ENCODE measurements around the gene SAFB. TPM values are rescaled to one million over a fixed set of nuclear protein-coding genes. Genes with fewer than 3 reads are reported as not detected.
A peak's percentile ranks its signal among the peaks of the same experiment; 100 is the strongest.

Gene SAFB
- 63.3 TPM for total RNA-seq
- 69.3 TPM for polyA plus RNA-seq

GRCh38 chr19:5622465-5623396 is at the start of gene SAFB, which contains the start of gene SAFB2:
Gene SAFB (plus strand): TSS chr19:5623083. CDS start chr19:5623206, 123 bp downstream.
Gene SAFB2 (minus strand): TSS chr19:5622776. CDS start chr19:5622715, 61 bp downstream.
- Histone ChIP-seq H3K4me1 (ENCODE audit: insufficient read depth) (no peaks in the 10 kb centered on the region), H3K4me3 (ENCODE audit: low read depth, low read length) (peak within 1 kb of the TSS; percentile 98), H3K27ac (ENCODE audit: low read depth) (peak within 1 kb of the TSS; percentile 94), H3K36me3 (ENCODE audit: insufficient read depth) (no peaks in the 10 kb centered on the region)
- under 1% methylated on average over 116 of the region's 116 CpGs for WGBS
- DNase-seq (ENCODE audit: extremely low spot score), result peak; percentile 96

DNA sequence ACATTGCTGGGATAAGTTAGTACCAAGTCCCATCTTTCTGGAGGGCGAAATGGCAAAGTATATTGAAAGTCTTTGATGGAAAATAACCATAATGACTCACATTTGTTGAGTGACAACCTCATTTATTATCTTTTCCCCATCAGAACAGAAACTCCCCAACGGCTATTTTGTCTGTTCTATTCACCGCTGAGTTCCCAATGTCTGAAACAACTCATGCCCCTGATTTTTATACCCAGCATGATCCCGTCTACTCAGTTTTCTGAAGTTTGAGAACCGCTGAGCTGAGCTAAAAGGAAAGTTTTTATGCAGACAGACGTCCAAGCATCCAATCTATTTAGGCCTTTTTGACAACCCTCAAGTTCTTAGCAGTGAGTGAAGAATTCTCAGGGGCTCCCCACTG is 47.3 kb upstream of the SAFB start:
- Histone ChIP-seq H3K27ac (ENCODE audit: low read depth) (no peak overlapping the region), H3K36me3 (ENCODE audit: insufficient read depth) (no peaks in the 10 kb centered on the region), H3K4me1 (ENCODE audit: insufficient read depth) (no peaks in the 10 kb centered on the region), H3K4me3 (ENCODE audit: low read depth, low read length) (no peak overlapping the region)
- WGBS, result 82% methylated on average over 6 of the region's 6 CpGs
- DNase-seq (ENCODE audit: extremely low spot score), result no peak

- Histone ChIP-seq H3K4me3 (ENCODE audit: low read depth, low read length) (no peak overlapping the region), H3K36me3 (ENCODE audit: insufficient read depth) (no peaks in the 10 kb centered on the region), H3K27ac (ENCODE audit: low read depth) (no peak overlapping the region), H3K4me1 (ENCODE audit: insufficient read depth) (no peaks in the 10 kb centered on the region)
- no peak for DNase-seq (ENCODE audit: extremely low spot score)
- whole genome bisulfite sequencing, result 22% methylated on average over 28 of the region's 28 CpGs
Measured at GRCh38 chr19:5578097-5578846, 44.6 kb upstream of the SAFB start.

- 93% methylated on average over 6 of the region's 6 CpGs for WGBS
- Histone ChIP-seq H3K4me1 (ENCODE audit: insufficient read depth) (no peaks in the 10 kb centered on the region), H3K36me3 (ENCODE audit: insufficient read depth) (no peaks in the 10 kb centered on the region), H3K4me3 (ENCODE audit: low read depth, low read length) (no peak overlapping the region), H3K27ac (ENCODE audit: low read depth) (no peak overlapping the region)
- DNase-seq (ENCODE audit: extremely low spot score), result no peak
Measured at GRCh38 chr19:5579286-5579685, 43.6 kb upstream of the SAFB start.

DNA sequence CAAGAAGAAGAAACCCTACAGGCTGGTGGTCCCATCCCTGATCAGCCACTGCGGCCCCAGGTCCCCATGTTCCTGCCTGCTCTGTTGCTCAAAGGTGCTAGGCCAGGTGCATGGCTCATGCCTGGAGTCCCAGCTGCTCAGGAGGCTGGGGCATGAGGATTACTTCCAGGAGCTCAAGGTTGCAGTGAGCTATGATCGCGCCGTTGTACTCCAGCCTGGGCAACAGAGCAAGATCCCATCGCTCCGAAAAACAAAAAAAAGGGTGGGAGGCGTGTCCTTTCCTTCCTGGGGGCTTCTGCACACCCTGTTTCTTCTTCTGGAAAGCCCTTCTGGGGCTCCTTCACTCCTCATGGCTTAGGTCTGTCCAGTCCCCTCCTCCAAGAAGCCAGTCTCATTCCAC is 43.2 kb upstream of the SAFB start:
- Histone ChIP-seq H3K4me1 (ENCODE audit: insufficient read depth) (no peaks in the 10 kb centered on the region), H3K27ac (ENCODE audit: low read depth) (no peak overlapping the region), H3K4me3 (ENCODE audit: low read depth, low read length) (no peak overlapping the region), H3K36me3 (ENCODE audit: insufficient read depth) (no peaks in the 10 kb centered on the region)
- DNase-seq (ENCODE audit: extremely low spot score), result no peak
- 89% methylated on average over 7 of the region's 7 CpGs for WGBS

- DNase-seq (ENCODE audit: extremely low spot score), result no peak
- no peaks in the 10 kb centered on the region for H3K4me1 ChIP-seq (ENCODE audit: insufficient read depth)
- H3K27ac ChIP-seq (ENCODE audit: low read depth), result no peak overlapping the region
- no peaks in the 10 kb centered on the region for H3K36me3 ChIP-seq (ENCODE audit: insufficient read depth)
- WGBS, result 40% methylated on average over 12 of the region's 12 CpGs
- H3K4me3 ChIP-seq (ENCODE audit: low read depth, low read length), result no peak overlapping the region
Measured at GRCh38 chr19:5580161-5580571, 42.7 kb upstream of the SAFB start.

- peaks cover 5% of the 10 kb centered on the region for H3K36me3 ChIP-seq (ENCODE audit: insufficient read depth)
- no peak overlapping the region for H3K27ac ChIP-seq (ENCODE audit: low read depth)
- H3K4me3 ChIP-seq (ENCODE audit: low read depth, low read length), result no peak overlapping the region
- peak; percentile 42 for DNase-seq (ENCODE audit: extremely low spot score)
- 26% methylated on average over 29 of the region's 29 CpGs for WGBS
- H3K4me1 ChIP-seq (ENCODE audit: insufficient read depth), result no peaks in the 10 kb centered on the region
Measured at GRCh38 chr19:5585461-5586299, 37.2 kb upstream of the SAFB start.

DNA sequence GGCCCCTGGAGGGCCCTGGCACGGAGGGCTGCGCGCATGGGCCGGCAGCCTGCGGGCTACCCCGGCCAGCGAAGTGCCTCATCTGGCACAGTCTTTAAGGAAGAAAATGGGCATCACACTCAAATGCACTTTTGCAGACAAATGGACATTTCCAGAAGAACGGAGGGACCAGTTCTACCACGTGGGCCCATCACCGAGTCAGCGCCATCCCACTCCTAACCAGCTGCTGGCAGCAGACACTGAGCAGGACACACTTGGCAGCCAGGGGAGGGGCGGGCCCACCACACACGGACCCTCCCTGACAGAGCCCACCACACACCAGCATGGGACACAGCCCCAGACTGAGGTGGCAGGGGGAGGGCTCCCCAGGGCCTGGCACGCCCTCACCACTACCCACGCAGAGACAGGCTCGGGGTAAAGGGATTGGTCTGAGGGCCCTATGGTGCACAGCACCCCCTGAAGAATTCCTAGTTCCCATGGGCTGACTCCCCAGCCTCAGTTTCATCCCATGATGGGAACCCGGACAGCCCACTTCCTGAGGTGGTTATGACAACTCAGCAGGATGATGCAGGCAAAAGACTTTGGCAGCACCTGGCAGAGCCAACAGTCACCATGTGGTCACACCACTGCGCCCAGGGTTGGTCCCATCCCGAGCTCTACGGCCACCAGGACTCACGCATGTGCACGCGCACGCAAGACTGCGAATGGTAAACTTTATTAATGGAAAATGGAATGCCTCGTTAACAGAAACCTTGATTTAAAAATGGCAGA is 36.4 kb upstream of the SAFB start:
- Histone ChIP-seq H3K4me1 (ENCODE audit: insufficient read depth) (no peaks in the 10 kb centered on the region), H3K36me3 (ENCODE audit: insufficient read depth) (peaks cover 5% of the 10 kb centered on the region), H3K4me3 (ENCODE audit: low read depth, low read length) (no peak overlapping the region), H3K27ac (ENCODE audit: low read depth) (no peak overlapping the region)
- DNase-seq (ENCODE audit: extremely low spot score), result no peak
- WGBS, result 77% methylated on average over 26 of the region's 26 CpGs

GRCh38 chr19:5587071-5587455 is 35.8 kb upstream of the SAFB start:
- Histone ChIP-seq H3K27ac (ENCODE audit: low read depth) (no peak overlapping the region), H3K36me3 (ENCODE audit: insufficient read depth) (peaks cover 9% of the 10 kb centered on the region), H3K4me1 (ENCODE audit: insufficient read depth) (no peaks in the 10 kb centered on the region), H3K4me3 (ENCODE audit: low read depth, low read length) (no peak overlapping the region)
- 95% methylated on average over 16 of the region's 16 CpGs for WGBS
- DNase-seq (ENCODE audit: extremely low spot score), result no peak

- no peaks in the 10 kb centered on the region for H3K4me1 ChIP-seq (ENCODE audit: insufficient read depth)
- H3K4me3 ChIP-seq (ENCODE audit: low read depth, low read length), result no peak overlapping the region
- DNase-seq (ENCODE audit: extremely low spot score), result no peak
- peaks cover 14% of the 10 kb centered on the region for H3K36me3 ChIP-seq (ENCODE audit: insufficient read depth)
- WGBS, result 90% methylated on average over 23 of the region's 23 CpGs
- no peak overlapping the region for H3K27ac ChIP-seq (ENCODE audit: low read depth)
Measured at GRCh38 chr19:5587661-5588060, 35.2 kb upstream of the SAFB start.

GRCh38 chr19:5588441-5588840 is 34.4 kb upstream of the SAFB start:
- no peak overlapping the region for H3K4me3 ChIP-seq (ENCODE audit: low read depth, low read length)
- no peaks in the 10 kb centered on the region for H3K4me1 ChIP-seq (ENCODE audit: insufficient read depth)
- 85% methylated on average over 10 of the region's 10 CpGs for WGBS
- no peak overlapping the region for H3K27ac ChIP-seq (ENCODE audit: low read depth)
- H3K36me3 ChIP-seq (ENCODE audit: insufficient read depth), result peaks cover 14% of the 10 kb centered on the region
- DNase-seq (ENCODE audit: extremely low spot score), result no peak

GRCh38 chr19:5588906-5589676 is 33.8 kb upstream of the SAFB start:
- Histone ChIP-seq H3K4me3 (ENCODE audit: low read depth, low read length) (no peak overlapping the region), H3K27ac (ENCODE audit: low read depth) (no peak overlapping the region), H3K36me3 (ENCODE audit: insufficient read depth) (peaks cover 19% of the 10 kb centered on the region), H3K4me1 (ENCODE audit: insufficient read depth) (no peaks in the 10 kb centered on the region)
- DNase-seq (ENCODE audit: extremely low spot score), result no peak
- WGBS, result 80% methylated on average over 30 of the region's 30 CpGs
